Neural progenitor cell (in vitro differentiated cells): ENCODE results near the gene KLRF1.

Experiments
- EZH2phosphoT487 ChIP-seq: fragments of 200-600 bp; sonication (generic); IDR thresholded peaks from 2 replicates; pipeline ENCODE4 v1.6.1; 2017; ENCODE audit warnings: antibody characterized with exemption
- TF ChIP-seq, protein P1 (sequence below): fragments of 200-600 bp; sonication (generic); IDR thresholded peaks from 2 replicates; pipeline ENCODE4 v1.5.1; 2017; ENCODE audit warnings: antibody characterized with exemption, mild to moderate bottlenecking

DNA sequence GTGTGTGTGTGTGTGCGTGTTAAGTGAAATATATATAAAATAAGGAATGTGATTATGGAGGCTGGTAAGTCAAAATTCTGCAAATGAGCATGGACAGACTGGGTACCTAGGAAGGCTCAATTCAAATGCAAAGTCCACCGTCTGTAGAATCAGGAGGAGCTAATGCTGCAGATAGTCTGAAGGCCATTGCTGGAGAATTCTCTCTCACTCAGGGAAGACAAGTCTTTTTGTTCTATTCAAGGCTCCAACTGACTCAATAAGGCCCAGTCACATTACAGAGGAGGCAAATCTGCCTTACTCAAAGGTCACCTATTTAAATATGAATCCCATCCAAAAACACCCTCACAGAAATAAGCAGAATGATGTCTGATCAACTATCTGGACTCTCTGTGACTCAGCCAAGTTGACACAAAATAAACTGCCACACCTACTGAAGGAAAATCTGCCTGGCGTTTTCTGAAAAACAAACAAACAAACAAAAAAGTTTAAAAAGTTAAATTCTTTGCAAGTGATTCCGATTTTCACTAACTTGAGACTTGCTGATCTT is 53.3 kb downstream of the KLRF1 start:
- TF ChIP-seq, protein P1, sequence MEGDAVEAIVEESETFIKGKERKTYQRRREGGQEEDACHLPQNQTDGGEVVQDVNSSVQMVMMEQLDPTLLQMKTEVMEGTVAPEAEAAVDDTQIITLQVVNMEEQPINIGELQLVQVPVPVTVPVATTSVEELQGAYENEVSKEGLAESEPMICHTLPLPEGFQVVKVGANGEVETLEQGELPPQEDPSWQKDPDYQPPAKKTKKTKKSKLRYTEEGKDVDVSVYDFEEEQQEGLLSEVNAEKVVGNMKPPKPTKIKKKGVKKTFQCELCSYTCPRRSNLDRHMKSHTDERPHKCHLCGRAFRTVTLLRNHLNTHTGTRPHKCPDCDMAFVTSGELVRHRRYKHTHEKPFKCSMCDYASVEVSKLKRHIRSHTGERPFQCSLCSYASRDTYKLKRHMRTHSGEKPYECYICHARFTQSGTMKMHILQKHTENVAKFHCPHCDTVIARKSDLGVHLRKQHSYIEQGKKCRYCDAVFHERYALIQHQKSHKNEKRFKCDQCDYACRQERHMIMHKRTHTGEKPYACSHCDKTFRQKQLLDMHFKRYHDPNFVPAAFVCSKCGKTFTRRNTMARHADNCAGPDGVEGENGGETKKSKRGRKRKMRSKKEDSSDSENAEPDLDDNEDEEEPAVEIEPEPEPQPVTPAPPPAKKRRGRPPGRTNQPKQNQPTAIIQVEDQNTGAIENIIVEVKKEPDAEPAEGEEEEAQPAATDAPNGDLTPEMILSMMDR = no peak
- TF ChIP-seq EZH2phosphoT487 = no peak
